Coronary artery (tissue), 2 donors: ENCODE measurements around the gene SEC61A1.
A peak's percentile ranks its signal among the peaks of the same experiment; 100 is the strongest.

Experiments used
- DNase-seq: peaks from one replicate; pipeline ENCODE4 v3.0.0-alpha.2; 2017; ENCODE audit warnings: low spot score
- H3K27ac ChIP-seq, 2 donors: fragments of 200-600 bp; sonication (generic); one replicate each; pipeline ENCODE4 v1.5.1; 2016 to 2019
- H3K4me3 ChIP-seq: fragments of 200-600 bp; sonication (generic); 2 replicates; pipeline ENCODE4 v1.5.1; 2016; ENCODE audit warnings: mild to moderate bottlenecking, moderate library complexity
- TF ChIP-seq, protein P1 (sequence below): fragments of 200-600 bp; sonication (generic); IDR thresholded peaks from one replicate; pipeline ENCODE4 v1.5.1; 2019; ENCODE audit warnings: antibody characterized with exemption

Gene SEC61A1

DNA sequence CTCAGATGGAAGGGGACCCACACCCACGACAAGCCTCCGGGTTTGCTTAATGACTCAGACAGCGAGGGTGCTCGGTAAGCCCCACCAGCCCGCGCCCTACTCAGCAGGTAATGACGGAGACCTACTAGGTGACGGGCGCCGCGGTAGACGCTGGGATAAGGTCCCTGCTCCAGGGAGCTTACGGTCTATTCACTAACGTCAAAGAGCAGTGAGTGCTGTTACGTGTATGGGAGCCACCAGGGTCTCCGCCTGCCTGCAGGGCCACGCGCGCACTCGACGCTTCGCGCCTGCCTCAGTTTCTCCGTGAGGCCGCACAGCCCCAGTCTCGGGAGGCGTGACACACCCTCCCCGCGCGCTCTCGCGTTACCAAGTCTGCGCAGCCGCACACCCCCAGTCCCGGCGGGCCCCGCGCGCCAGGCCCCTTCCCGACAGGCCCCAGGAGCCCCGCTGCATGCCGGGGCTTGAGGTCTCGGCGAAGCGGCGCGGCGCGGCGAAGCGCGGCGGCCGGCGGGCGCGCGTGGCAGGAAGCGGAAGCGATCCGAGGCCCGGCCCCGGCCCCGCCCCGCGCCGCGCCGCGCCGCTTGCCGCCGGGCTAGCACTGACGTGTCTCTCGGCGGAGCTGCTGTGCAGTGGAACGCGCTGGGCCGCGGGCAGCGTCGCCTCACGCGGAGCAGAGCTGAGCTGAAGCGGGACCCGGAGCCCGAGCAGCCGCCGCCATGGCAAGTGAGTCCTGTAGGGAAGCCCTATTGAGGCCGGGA, at the start of gene SEC61A1:
Gene SEC61A1, plus strand, starts transcription at position 601 of the 758 bp plus-strand sequence. Its CDS starts 116 bp downstream, at position 717.
- TF ChIP-seq, protein P1, sequence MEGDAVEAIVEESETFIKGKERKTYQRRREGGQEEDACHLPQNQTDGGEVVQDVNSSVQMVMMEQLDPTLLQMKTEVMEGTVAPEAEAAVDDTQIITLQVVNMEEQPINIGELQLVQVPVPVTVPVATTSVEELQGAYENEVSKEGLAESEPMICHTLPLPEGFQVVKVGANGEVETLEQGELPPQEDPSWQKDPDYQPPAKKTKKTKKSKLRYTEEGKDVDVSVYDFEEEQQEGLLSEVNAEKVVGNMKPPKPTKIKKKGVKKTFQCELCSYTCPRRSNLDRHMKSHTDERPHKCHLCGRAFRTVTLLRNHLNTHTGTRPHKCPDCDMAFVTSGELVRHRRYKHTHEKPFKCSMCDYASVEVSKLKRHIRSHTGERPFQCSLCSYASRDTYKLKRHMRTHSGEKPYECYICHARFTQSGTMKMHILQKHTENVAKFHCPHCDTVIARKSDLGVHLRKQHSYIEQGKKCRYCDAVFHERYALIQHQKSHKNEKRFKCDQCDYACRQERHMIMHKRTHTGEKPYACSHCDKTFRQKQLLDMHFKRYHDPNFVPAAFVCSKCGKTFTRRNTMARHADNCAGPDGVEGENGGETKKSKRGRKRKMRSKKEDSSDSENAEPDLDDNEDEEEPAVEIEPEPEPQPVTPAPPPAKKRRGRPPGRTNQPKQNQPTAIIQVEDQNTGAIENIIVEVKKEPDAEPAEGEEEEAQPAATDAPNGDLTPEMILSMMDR: no peak
- DNase-seq: peak; percentile 97
- peak within 1 kb of the TSS; percentile 96 to 99 for H3K27ac ChIP-seq

DNA sequence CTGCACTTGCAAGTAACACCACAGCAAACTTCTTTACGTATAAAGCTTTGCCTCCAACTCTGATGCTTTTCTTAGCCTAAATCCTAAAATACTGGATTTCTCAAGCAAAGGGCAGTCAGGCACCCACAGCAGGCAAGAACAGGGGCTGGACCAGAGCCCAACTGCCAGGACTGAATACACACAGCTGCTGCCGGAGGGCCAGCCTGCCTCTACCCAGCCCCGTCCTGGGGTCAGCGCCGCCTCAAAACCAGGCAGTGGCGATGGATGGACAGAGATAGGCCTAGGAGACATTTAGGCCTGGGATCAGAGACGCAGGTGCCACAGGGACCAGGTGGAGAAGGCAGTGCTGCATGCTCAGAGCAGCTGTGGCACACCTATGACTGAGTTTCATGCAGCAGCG, 47.6 kb upstream of the SEC61A1 start:
- Histone ChIP-seq H3K4me3 (no peak overlapping the region), H3K27ac (peak overlapping the region; percentile 43 to 83)
- TF ChIP-seq, protein P1: no peak
- DNase-seq: no peak

More for the DNA sequence above, at the start of gene SEC61A1:
- H3K4me3 ChIP-seq: peak within 1 kb of the TSS; percentile 99

- H3K27ac ChIP-seq: peak overlapping the region; percentile 83 to 89
- TF ChIP-seq, protein P1: no peak
- peak; percentile 85 for DNase-seq
These were observed 45.9 kb upstream of the SEC61A1 start for GRCh38 chr3:128006061-128007032.

DNA sequence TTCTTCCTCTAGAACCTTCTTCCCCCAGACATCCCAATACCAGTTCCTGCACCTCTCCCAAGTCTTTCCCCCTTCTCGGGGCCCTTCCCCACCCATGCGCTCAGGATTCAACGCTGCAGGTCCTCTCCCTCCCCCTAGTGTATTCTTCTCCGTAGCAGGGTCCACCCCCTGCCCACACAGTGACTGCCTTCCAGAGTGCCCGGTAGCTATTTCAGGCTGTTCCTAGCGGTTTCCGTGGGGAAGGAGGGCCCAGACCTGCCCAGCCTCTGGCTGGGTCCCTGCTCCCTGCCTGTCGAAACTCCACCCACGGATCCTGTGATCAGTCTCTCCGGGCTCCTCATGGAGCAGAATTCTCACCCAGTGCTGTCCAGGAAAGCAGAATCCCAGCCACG, 45.2 kb upstream of the SEC61A1 start:
- H3K27ac ChIP-seq: peak overlapping the region; percentile 83 to 89
- H3K4me3 ChIP-seq: peak overlapping the region; percentile 62
- TF ChIP-seq, protein P1: no peak
- peak; percentile 84 for DNase-seq

More at GRCh38 chr3:128006061-128007032, 45.9 kb upstream of the SEC61A1 start:
- H3K4me3 ChIP-seq: peak overlapping the region; percentile 62

GRCh38 chr3:128009952-128010846, 42.0 kb upstream of the SEC61A1 start:
- Histone ChIP-seq H3K27ac (no peak overlapping the region), H3K4me3 (no peak overlapping the region)
- TF ChIP-seq, protein P1: no peak
- no peak for DNase-seq

GRCh38 chr3:128011140-128011539, 41.1 kb upstream of the SEC61A1 start:
- no peak overlapping the region for H3K4me3 ChIP-seq
- no peak overlapping the region for H3K27ac ChIP-seq
- DNase-seq: no peak
- TF ChIP-seq, protein P1: no peak
